Measurements from ENCODE around the gene ZNF692.
"Not testable (repeated sequence)": the region's sequence is repeated elsewhere in the genome, so short reads cannot be mapped to it uniquely, and the experiment has no call there.

The ZNF692 gene

DNA sequence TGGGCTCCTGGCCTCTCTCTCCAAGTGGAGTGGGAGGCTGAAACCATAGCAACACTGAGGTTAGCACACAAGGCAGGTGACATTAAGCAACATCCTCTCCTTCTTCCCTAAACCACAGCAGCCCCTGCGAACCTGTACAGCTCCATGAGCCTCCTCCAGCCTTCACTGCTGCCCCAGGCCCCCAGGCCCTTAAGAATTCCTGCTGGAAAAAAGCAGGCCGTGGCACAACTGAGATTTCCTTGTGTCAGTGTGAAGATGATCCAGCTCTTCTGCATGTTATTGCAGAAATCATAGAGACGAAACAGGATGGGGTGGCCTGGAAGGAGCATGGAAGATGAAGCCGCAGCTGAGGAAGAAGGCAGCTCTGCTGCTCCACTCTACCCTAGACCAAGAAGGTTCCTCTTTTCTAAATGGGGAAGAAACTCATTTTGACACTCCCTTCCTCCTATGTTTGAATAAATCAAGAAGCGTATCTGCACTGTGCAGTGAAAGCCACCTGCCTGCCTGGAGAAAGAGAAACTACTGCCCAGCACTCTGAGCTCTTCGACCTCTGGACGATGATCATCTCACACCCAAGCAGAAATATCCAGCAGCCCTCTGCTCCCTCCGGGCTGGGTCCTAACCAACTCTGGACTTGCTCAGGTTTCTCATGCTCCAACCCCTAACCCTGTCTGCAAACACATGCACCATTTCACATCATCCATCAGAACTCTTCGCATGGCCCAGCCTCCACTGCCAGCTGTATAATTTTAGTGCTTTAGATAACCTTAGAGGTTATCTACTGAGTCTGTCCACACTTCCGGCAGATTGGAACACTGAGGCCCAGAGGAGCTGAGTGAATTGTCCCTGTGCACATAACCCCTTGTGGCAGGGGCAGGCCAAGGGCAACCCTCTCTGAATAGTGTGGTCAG lies 53.9 kb downstream of the ZNF692 start:
- DNase-seq = no peak

GRCh38 chr1:248803501-248803900 lies 55.4 kb downstream of the ZNF692 start:
- DNase-seq = not testable (repeated sequence)

DNA sequence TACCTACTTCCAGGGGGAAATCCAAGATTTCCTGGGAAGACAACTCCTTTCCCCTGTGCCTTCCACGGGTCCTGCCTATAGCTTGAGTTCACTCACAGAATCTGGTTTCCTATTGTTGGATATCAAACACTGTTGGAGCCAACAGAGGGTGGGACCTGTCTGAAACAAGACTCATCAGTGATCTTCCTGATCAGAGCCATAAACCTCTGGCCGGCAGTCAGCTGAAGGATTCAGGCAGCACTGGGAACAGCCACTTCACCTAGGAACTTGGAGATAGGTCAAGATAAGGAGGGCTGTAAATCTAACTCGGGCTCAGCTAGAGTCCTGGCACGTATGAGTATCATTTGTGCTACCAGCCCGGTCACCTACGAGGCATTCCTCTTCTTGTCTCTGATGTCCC lies 56.4 kb downstream of the ZNF692 start:
- DNase-seq = no peak

DNA sequence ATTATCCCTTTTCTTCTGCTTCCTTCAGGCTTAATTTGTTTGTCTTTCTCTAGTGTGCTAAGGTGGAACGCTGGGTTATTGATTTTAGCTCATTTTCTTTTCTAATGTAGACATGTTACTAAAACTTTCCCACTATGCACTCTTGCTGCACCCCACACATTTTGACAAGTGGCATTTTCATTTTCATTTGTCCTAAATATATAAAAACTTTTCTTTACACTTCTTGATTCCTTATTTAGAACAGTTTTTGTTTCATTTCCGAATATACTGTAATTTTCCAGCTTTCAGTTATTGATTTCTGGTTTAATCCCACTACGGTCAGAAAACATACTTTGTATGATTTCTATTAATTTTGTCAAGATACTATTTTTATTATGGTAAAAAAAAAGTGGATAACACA lies 58.4 kb downstream of the ZNF692 start:
- DNase-seq = no peak

Data from NCI-H748 treated with DMSO at 0.1 percent for 48 hours (cell line).